ENCODE results near the gene LRG1.

LRG1 gene

DNA sequence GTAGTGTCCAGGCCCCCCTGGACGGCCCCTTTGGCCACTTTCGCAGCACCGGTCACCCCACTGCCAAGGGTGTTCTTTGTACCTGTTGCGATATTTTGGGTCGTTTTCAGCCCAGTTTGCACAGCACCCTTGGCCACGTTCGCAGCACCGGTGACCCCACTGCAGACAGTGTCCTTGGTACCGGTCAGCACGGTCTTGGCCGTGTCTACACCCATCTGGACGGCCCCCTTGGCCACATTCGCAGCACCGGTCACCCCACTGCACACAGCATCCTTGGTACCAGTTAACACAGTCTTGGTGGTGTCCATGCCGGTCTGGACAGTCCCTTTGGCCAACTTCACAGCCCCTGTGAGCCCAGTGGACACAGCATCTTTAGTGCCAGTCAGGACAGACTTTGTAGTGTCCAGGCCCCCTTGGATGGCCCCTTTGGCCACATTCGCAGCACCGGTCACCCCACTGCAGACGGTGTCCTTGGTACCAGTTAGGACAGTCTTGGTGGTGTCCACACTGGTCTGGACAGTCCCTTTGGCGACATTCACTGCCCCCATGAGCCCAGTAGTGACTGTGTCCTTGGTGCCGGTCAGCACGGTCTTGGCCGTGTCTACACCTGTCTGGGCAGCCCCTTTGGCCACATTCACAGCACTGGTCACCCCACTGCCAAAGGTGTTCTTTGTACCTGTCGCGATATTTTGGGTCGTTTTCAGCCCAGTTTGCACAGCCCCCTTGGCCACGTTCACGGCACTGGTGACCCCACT, 28.4 kb downstream of the LRG1 start:
- DNase-seq (ENCODE audit: low spot score), result no peak

DNA sequence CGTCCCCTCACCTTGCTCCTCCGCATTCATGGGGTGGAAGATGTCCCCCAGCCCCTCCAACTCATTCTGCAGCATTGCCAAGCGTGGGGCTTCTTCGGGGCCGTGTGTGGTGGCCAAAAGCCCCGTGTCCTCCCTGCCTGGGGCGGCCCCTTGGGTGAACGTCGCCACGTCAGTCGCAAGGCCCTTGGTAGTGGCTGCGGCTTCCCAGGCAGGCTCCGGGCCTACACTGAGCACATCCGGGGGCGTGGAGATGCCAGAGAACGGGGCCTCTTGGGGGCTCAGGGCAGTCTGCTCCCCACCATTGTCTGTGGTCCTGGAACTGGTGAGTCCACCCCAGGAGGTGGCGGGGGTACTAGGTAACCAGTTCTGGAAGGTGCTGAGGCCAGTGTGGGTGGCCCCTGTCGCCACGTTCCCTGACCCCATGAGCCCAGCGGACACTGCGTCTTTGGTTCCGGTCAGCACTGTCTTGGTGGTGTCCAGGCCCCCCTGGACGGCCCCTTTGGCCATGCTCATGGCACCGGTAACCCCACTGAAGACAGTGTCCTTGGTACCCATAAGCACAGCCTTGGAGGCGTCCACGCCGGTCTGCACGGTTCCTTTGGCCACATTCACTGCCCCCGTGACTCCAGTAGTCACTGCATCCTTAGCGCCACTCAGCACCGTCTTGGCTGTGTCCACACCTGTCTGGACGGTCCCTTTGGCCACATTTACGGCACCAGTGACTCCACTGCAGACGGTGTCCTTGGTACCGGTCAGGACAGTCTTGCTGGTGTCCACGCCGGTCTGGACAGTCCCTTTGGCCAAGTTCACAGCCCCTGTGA, 29.2 kb downstream of the LRG1 start:
- DNase-seq (ENCODE audit: low spot score), result no peak

DNA sequence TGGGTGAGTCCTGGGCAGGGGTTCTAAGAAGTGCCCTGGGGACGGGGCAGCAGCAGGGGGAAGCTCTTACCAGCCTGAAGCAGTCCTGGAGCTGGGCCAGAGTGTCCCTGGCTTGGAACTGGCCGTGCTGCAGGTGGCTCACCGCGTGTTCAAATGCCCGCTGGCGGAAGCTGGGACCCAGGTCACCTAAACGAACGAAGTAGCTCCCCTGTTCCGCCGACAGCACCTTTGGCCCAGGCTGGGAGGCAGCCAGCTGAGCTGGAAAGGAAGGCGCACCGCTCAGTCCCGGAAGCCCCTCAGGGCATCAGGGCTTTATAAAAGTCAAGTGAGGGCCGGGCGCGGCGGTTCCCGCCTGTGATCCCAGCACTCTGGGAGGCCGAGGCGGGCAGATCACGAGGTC, 31.1 kb downstream of the LRG1 start:
- no peak for DNase-seq (ENCODE audit: low spot score)

DNA sequence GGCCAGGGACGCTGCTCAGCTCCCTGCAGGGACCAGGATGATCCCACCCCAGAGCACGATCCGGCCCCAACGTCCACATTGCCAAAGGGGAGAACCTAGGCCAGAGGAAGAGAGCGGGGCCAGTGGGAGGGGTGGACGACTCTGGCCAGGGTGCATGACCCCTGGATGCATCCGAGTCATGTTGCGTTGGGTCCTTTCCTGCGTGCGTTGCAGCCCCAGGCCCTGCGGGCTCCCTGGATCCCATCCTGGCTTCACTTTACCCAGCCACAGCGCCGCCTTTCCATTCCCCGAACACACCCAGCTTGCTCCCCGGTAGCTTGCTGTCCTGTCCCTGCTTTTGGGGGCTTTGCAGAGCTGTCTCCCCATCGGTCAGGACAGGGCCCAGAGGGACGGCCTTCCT, 32.0 kb downstream of the LRG1 start:
- no peak for DNase-seq (ENCODE audit: low spot score)

DNA sequence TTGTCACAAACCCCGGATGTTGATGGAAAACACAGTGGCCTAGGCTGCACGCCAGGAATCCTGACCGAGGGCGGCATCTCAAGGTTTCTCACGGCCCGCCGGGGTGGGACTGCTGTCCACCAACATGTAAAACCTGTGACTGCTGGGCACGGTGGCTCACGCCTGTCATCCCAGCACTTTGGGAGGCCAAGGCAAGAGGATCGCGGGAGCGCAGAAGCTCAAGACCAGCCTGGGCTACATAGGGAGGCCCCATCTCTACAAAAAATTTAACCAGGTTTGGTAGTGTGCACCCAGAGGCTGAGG, 32.7 kb downstream of the LRG1 start:
- DNase-seq (ENCODE audit: low spot score), result no peak

DNA sequence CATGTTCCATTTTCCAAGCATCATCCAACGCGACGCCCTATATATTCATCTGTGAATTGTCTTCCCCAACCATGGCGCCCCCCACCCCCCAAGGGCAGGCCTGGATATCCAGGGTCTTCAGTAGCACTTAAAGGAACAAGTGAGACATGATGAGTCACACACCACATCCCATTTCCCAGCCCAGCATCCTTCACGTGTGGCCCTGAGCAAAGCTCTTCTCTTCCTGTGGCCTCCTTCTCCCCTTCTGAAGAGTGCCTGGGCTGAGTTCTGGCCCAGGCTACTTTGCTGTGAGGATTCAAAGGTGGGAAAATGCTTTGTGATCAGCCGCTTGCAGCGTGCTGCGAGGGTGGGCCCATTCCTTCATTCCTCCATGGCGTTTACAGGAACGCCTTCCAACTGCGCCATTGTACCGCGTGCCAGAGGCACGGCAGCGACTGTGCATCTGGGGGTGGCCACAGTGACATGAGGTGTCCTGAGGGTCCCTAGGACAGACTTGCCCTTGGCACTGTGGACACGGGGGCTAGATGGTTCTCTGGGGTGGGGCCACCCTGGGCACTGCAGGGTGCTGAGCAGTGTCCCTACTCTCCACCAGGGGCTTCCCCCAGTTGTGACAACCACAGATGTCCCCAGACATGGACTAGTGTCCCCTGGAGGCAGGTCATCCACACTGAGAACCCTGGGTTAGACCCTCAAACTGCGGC, 33.2 kb downstream of the LRG1 start:
- no peak for DNase-seq (ENCODE audit: low spot score)

DNA sequence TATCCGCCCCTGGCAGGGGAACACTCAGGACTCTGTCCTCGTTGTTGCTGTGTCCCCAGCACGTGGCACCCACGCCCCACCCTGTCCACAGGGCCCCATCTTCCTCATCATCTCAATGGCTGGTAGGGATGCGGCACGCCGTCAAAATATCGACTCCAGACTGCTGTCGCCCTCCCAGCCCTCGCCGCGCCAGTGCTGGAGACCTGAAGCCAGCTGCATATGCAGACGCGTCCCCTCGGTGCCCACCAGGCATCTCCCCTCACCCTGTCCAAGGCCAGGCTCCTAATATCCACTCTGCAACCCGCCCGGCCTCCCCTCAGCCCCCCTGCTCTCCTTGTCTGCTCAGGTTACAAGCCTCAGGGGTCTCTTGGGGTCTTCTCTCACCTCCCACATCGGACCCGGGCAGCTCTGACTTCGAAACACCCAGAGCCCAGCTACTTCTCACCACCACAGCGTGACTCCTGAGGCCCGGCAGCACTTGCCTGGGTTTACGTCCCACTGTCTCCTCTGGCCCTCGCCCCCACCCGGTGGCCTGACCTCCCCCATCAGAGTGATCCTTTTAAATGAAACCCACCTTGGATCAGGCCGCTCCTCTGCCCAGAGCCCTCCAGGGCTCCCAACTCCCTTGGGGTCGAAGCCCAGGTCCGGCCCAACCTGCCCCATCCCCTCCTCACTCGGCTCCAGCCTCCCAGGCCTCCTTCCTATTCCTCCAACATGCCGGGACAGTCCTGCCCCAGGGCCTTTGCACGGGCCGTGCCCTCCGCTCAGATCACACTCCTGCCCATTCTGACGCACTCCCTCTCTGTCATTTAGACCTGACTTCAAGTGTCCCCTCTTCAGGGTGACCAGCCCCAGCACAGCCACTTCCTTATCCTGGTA, 34.0 kb downstream of the LRG1 start:
- no peak for DNase-seq (ENCODE audit: low spot score)

DNA sequence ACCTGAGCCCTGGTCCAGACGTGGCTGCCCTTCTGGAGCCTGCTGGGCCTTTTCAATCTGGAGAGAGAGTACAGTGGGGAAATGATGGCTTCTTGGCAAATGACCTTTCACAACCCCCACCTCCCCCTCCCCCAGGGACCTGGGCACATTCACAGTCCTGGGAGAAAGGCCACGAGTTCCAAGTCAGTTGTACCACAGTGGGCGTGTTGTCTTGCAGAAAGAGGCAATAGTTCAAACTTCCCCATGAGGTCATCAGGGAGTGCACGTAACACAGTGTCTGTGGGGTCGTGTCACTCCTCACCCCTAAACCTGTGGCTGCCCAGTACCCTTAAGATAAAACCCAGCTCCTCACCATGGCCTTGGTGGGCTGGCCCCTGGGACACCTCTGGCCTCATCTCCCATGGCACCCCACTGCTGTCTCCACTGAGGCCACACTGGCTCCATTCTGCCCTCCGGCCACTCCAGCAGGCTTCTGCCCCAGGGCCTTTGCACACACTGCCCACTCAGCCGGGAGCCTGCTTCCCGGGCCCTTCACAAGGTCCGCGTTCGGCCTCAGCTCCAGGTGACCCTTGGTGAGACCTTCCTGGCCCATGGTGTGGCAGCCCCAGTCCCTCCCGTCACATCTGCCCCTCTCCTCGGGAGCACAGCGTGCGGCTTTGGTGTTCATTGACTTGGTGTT, 34.8 kb downstream of the LRG1 start:
- DNase-seq (ENCODE audit: low spot score), result no peak

DNA sequence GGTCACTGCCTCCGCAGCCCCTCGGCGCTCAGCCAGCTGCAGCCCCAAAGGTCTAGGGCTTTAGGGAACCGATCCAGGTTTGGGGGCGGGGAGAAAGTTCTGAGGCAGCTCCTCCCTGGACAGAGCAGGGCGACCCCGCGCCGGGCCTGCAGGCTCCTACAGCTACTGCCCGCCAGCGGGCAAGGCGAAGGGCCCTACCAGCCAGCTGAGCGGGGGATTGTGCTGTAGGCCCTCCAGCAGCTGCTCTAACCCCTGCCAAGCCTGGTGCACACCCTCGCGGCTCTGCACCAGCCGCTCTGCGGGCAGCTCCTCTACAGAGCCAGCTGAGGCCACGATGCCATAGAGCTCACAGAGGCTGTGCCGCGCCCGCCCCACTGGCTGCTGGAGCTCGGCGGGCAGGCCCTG, 35.5 kb downstream of the LRG1 start:
- no peak for DNase-seq (ENCODE audit: low spot score)

DNA sequence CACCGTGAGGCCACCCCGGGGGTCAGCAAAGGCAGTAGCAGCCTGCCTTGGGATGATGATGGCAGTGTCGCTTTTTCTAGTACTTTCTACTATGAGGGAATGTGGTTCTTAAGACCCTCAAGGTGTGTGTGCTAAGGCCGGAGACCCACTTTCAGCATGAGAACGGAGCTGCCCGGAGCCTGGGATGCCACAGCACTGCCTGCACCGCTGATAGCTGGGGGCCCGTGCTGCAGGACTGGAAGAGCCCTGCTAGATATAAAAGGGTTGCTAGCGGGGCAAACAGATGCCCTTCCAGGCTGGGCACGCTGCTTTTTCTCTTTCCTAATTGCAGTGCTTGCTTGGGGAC, 36.0 kb downstream of the LRG1 start:
- DNase-seq (ENCODE audit: low spot score), result no peak

DNA sequence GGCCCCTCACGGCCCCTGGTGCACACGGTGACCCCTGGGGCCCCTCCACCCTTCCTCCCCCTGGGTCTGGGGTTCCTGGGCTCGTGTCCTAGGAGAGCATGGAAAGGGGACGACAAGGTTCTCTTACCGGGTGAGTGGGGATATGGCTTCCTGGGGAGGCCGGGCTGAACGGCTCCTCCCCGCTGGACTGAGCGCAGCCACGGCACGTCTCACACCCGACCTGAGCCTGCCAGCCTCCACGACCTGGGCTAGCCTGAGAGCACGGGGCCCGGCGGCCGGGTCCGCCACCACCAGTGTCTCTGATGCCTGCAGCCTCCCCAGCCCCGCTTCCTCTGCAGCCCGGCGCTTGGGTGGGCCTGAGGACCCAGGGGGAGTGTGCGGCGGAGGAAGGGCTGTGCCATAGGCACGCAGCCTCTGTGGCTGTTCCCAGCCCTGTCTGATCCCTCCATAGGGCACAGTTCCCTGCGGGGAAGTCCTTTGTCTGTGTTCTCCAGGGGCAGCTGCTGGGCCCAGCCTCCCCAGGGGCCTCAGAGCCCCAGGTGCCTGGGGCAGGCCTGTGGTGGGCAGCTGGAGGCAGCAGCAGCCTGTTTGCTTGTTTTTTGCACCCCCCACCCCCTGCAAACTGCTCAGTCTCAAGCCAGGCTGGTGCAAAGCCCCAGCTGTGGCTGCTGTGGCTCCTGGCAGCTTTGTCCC, 36.6 kb downstream of the LRG1 start:
- DNase-seq (ENCODE audit: low spot score), result no peak

DNA sequence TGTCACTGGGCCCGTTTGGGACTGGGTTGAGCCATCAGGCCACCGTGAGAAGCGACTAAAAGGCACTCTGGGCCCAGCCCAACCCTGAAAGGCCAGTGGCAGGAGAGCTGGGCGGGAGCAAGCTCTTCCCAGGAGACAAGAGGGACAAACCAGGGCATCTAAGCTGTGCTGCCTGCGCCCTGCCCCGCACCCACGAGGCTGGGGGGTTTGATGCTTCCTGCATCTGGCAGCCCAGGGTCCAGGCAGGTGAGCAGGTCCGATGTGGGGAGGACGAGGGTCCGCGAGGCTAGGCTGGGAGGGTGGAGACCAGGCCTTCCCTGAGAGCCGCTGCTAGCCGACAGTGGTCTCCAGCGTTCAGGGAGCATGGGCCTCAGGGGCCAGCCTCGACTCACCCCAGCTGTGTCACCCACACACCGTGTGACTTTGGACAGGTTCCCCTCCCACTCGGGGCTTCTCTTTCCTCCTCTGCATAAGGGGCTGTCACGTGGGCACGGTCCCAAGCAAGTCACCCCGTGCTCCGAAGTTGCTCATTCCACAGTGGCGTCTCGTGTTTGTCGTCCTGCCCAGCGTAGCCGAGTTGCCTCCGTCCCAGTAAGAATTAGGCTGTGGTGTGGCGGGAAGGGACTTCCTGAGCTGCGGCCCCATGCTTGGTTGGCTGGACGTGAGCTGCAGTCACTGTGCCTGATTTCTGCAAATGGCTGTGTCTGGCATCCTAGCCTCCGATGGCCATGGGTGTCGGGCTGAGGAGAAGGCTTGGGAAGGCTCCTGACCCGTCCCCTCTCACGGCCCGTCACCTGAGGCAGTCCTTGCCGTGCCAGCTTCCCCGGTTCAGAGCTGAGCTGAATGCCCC, 37.3 kb downstream of the LRG1 start:
- no peak for DNase-seq (ENCODE audit: low spot score)

DNA sequence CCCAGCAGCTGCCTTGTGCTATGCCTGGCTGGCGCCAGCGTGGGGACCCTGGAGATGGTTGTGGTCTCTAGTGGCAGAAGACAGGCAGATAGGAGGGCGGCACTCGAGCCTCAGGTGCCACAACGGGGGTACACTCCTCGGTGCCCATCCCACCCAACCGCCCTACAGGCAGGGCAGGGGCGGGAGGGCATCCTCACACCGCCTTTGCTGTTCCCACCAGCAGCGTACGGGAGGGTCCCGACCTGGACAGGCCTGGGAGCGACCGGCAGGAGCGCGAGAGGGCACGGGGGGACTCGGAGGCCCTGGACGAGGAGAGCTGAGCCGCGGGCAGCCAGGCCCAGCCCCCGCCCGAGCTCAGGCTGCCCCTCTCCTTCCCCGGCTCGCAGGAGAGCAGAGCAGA, 38.1 kb downstream of the LRG1 start:
- no peak for DNase-seq (ENCODE audit: low spot score)

DNA sequence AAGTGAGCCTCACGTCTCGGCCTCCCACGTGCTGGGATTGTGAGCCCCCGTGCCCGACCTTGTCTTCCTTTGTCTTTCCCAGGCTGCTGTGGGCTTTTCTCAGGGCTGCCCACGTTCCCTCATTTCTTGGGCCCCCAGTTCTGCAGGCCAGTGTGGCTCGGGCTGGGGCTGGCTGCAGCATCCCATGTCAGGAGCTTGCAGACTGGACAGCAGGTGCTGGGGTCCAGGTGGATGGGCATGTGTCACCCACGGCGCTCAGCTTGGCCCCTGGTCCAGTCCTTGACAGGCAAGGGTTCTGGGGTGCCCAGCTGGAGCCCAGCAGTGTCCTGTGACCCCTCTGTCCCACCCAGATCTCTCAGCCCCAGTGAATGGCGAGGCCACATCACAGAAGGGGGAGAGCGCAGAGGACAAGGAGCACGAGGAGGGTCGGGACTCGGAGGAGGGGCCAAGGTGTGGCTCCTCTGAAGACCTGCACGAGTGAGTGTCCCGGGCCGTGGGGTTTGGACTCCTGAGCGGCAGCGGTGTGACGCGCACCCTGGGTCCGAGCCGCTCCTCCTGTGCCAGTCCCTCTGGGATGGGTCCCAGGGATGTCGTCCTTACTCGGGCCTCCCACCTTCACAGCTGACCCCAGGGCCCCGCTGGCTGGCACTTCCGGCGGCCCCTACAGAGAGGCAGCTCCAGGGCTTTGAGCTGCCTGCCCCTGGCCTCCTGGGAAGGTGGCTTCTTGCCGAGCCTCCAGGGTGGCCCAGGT, 38.8 kb downstream of the LRG1 start:
- DNase-seq (ENCODE audit: low spot score), result no peak

DNA sequence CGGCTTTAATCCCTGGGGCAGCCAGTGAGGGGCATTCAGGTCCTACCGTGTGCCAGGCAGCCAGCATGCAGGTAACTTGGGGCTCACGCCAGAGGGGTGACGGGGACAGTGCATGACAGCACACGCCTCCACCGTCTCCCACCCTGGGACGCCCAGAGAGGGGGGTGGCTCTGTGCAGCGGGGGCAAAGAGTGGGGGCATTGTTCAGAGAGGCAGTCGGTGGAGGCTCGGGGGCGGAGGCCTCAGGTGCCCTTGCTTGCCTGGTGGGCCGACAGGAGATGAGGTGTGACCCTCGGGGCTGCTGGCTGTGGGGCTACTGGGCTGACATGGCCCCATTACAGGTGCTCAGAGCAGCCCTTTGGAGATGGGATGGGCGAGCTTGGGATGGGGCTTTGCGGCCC, 40.0 kb downstream of the LRG1 start:
- DNase-seq (ENCODE audit: low spot score), result no peak

DNA sequence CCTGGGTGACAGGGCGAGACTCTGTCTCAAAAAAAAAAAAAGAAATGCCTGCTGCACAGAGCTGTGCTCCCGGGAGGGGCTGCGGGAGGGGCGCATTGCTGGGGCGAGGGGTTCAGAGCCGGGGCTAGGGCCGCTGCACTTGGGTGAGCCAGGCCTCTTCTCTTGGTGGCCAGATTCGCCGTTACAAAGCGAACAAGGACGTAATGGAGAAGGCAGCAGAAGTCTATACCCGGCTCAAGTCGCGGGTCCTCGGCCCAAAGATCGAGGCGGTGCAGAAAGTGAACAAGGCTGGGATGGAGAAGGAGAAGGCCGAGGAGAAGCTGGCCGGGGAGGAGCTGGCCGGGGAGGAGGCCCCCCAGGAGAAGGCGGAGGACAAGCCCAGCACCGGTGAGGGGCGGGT, 40.5 kb downstream of the LRG1 start:
- DNase-seq (ENCODE audit: low spot score), result no peak

DNA sequence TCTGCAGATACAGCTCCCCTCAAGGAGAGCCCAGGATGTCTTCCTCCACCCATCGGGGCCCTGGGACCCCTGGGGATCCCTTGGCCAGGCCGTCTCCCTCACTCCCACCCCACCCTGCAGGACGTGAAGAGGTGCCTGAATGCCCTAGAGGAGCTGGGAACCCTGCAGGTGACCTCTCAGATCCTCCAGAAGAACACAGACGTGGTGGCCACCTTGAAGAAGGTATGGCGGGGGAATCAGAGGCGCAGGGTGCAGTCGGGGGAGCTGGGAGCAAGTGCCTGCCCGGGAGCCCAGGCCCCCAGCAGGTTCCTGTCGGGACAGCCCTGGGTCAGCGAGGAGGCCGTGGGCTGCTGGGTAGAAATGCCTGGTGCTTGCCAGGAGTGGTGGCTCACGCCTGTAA, 41.1 kb downstream of the LRG1 start:
- DNase-seq (ENCODE audit: low spot score), result no peak

DNA sequence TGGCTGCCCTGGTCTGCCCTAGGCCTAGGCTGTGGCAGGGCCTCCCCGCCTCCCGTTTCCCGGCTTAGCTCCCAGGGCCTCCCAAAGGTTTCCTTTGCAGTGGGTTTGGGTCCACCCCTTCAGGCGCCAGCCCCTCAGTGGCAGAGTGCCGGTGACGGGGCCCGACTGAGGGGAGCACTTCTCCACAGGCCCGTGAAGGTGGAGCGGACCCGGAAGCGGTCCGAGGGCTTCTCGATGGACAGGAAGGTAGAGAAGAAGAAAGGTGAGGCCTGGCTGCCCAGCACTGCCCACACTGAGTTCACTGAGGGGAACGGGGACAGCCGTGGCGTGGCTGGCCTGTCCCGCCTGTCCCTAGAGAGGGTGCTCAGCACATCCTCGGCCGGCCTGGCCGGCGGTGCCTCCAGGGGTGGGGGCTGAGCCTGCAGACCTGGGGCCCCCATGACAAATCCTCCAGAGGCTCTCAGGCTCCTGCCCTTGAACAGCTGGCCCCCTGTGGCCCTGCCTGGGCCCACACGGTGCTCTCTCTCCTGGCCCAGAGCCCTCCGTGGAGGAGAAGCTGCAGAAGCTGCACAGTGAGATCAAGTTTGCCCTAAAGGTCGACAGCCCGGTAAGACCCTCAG, 42.0 kb downstream of the LRG1 start:
- DNase-seq (ENCODE audit: low spot score), result no peak

DNA sequence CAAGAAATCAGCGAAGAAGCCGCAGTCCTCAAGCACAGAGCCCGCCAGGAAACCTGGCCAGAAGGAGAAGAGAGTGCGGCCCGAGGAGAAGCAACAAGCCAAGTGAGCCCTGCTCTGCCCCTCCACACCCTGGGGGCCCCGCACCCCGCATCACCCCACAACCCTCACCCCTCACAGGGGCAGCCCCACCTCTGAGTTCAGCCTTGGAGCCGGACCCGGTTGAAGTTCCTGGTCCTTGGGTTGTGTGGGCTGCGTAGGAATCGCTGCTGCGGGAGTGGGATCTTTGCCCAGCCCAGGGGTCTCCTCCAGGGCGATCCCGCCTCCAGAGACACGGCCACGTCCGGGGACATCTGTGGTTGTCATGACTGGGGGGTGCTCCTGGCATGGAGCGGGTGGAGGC, 43.5 kb downstream of the LRG1 start:
- no peak for DNase-seq (ENCODE audit: low spot score)
